Breast epithelium (tissue), 3 donors: ENCODE data around the gene RPE65.

ENCODE experiments used
- CTCF ChIP-seq, 3 donors: fragments of 450-650 bp; IDR thresholded peaks; one replicate each; pipeline ENCODE4 v1.5.1; 2016 to 2017; ENCODE audit warnings: antibody characterized with exemption in 3 of 3, mild to moderate bottlenecking in 3 of 3, moderate library complexity in 3 of 3
- POLR2A ChIP-seq: fragments of 450-650 bp; IDR thresholded peaks from one replicate; pipeline ENCODE4 v1.6.1; 2016; ENCODE audit warnings: antibody characterized with exemption, mild to moderate bottlenecking, moderate library complexity
- POLR2AphosphoS5 ChIP-seq, 3 donors: sonication (generic); formaldehyde crosslinking; IDR thresholded peaks; one replicate each; pipeline ENCODE4 v1.6.1; 2017; ENCODE audit warnings: antibody characterized with exemption in 3 of 3

GRCh38 chr1:68473060-68473459, 23.3 kb upstream of the RPE65 start:
- TF ChIP-seq POLR2A (no peak), CTCF (IDR thresholded peaks at IDR 0.05) (no peak), POLR2AphosphoS5 (IDR thresholded peaks at IDR 0.05) (no peak)
